Stimulated activated naive B cell treated with anti-CD40 and anti-IgM and Interleukin-4, amounts not matched to agents 10 μg/mL and 1 μg/mL and 100 μg/mL, for 72 hours (primary cell): ENCODE measurements around the gene GTF2A2.

ENCODE experiments used
- ATAC-seq, 2 donors: fragments of 150-1000 bp; cut with Tn5 transposase; replicated peaks; 2 replicates each; pipeline ENCODE4 v1.10.0; 2021; ENCODE audit warnings: moderate library complexity in 1 of 2
- DNase-seq: peaks from one replicate; pipeline ENCODE4 v3.0.0; 2021
- H3K27ac Mint-ChIP-seq: one replicate; pipeline ENCODE4 v1.8.0; 2022; ENCODE audit warnings: mild to moderate bottlenecking, mixed read lengths
- H3K27me3 Mint-ChIP-seq, 2 donors: one replicate each; pipeline ENCODE4 v1.8.0; 2022; ENCODE audit warnings: mixed read lengths in 2 of 2
- H3K36me3 Mint-ChIP-seq, 2 donors: one replicate each; pipeline ENCODE4 v1.8.0; 2022; ENCODE audit warnings: mixed read lengths in 2 of 2, mild to moderate bottlenecking in 1 of 2
- H3K4me1 Mint-ChIP-seq, 2 donors: one replicate each; pipeline ENCODE4 v1.8.0; 2022; ENCODE audit warnings: mixed read lengths in 2 of 2, mild to moderate bottlenecking in 1 of 2
- H3K4me3 Mint-ChIP-seq, 2 donors: one replicate each; pipeline ENCODE4 v1.8.0; 2022; ENCODE audit warnings: mild to moderate bottlenecking in 2 of 2, mixed read lengths in 2 of 2, moderate library complexity in 1 of 2
- H3K9me3 Mint-ChIP-seq, 2 donors: one replicate each; pipeline ENCODE4 v1.8.0; 2022; ENCODE audit warnings: mixed read lengths in 2 of 2, mild to moderate bottlenecking in 1 of 2

The GTF2A2 gene

GRCh38 chr15:59605994-59606393, 51.3 kb downstream of the GTF2A2 start:
- H3K36me3 Mint-ChIP-seq: peaks cover 7 to 11% of the 10 kb centered on the region in 2 donors
- peaks cover 17 to 26% of the 10 kb centered on the region in 2 donors for H3K27me3 Mint-ChIP-seq
- H3K27ac Mint-ChIP-seq: no peak overlapping the region
- no peak for DNase-seq
- H3K9me3 Mint-ChIP-seq: peaks cover 17 to 19% of the 10 kb centered on the region in 2 donors
- H3K4me1 Mint-ChIP-seq: peaks cover 0 to under 1% of the 10 kb centered on the region in 2 donors
- H3K4me3 Mint-ChIP-seq: no peak overlapping the region
- no peak for ATAC-seq

DNA sequence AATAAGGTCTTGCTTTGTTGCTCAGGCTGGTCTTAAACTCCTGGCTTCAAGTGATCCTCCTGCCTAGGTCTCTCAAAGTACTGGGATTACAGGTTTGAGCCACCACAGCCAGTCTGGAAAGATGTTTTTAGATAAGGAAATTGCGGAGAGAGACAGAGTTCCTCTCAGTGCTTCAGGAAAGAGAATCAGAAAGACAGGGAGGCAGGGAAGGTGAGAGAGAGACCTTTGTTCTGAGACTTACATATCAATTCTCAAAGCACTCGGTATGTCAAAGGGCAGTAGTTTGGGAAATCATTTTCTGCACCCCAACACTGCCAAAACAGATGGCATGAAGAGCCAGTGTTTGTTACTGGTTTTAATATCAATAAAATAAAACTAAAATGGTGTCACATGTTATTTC, 58.9 kb downstream of the GTF2A2 start:
- Mint-ChIP-seq H3K27ac (no peak overlapping the region), H3K36me3 (peaks cover 3 to 4% of the 10 kb centered on the region in 2 donors), H3K4me1 (no peaks in the 10 kb centered on the region), H3K27me3 (peaks cover 26 to 40% of the 10 kb centered on the region in 2 donors), H3K9me3 (peaks cover 5 to 10% of the 10 kb centered on the region in 2 donors), H3K4me3 (no peak overlapping the region)
- no peak for ATAC-seq
- DNase-seq: no peak

GRCh38 chr15:59596640-59597039, 60.7 kb downstream of the GTF2A2 start:
- DNase-seq: no peak
- Mint-ChIP-seq H3K9me3 (peaks cover 2 to 4% of the 10 kb centered on the region in 2 donors), H3K27me3 (peaks cover 25 to 36% of the 10 kb centered on the region in 2 donors), H3K36me3 (peaks cover 3 to 4% of the 10 kb centered on the region in 2 donors), H3K4me3 (no peak overlapping the region), H3K4me1 (no peaks in the 10 kb centered on the region), H3K27ac (no peak overlapping the region)
- no peak for ATAC-seq

GRCh38 chr15:59595434-59595915, 61.8 kb downstream of the GTF2A2 start:
- Mint-ChIP-seq H3K36me3 (no peaks in the 10 kb centered on the region), H3K27me3 (peaks cover 23 to 35% of the 10 kb centered on the region in 2 donors), H3K4me3 (no peak overlapping the region), H3K27ac (no peak overlapping the region), H3K9me3 (no peaks in the 10 kb centered on the region), H3K4me1 (peaks cover 0 to 2% of the 10 kb centered on the region in 2 donors)
- no peak for DNase-seq
- no peak for ATAC-seq

DNA sequence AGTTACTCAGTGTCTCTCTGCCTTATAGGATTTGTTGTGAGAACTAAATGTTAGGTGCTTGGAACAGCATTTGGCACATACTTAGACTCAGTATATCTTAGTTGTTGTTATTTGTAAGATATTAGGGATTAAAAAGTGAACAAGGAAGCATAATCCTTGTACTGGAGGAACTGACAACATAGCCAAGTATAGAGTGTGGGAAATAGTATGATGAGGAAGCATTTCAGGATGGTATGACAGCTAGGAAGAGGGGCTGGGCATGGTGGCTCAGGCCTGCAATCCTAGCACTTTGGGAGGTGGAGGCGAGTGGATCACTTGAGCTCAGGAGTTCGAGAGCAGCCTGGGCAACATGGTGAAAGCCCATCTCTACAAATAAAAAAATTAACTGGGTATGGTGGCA, 62.3 kb downstream of the GTF2A2 start:
- DNase-seq (no peak), ATAC-seq (no peak)
- Mint-ChIP-seq H3K36me3 (no peaks in the 10 kb centered on the region), H3K27me3 (peaks cover 23 to 35% of the 10 kb centered on the region in 2 donors), H3K27ac (no peak overlapping the region), H3K9me3 (no peaks in the 10 kb centered on the region), H3K4me1 (peaks cover 0 to 2% of the 10 kb centered on the region in 2 donors), H3K4me3 (no peak overlapping the region)

- no peak overlapping the region for H3K4me3 Mint-ChIP-seq
- no peak overlapping the region for H3K27ac Mint-ChIP-seq
- H3K4me1 Mint-ChIP-seq: peaks cover 0 to 2% of the 10 kb centered on the region in 2 donors
- ATAC-seq (no peak), DNase-seq (no peak)
- H3K27me3 Mint-ChIP-seq: peaks cover 24 to 35% of the 10 kb centered on the region in 2 donors
- H3K36me3 Mint-ChIP-seq: no peaks in the 10 kb centered on the region
- H3K9me3 Mint-ChIP-seq: no peaks in the 10 kb centered on the region
These were observed 62.8 kb downstream of the GTF2A2 start for GRCh38 chr15:59594493-59594942.

DNA sequence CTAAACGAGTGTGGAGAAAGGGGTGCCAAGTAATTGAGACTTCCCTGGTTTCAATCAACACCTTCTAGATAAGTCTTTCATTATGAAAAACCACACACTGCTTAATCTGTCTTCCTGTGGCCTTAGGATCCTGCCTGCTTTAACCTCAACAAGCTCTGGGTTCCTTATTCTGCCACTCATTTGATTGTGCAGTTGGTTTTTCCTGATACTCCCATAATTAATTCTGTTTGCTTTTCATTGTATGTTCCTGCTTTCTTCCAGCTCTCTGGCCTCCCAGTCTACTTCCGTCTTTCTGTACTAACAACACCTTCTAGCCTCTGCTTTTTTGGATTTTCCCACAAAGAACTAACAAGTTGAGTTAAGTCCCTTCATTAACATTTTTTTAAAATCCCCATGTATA, 66.0 kb downstream of the GTF2A2 start:
- Mint-ChIP-seq H3K27ac (no peak overlapping the region), H3K4me3 (no peak overlapping the region), H3K9me3 (no peaks in the 10 kb centered on the region), H3K4me1 (peaks cover 0 to 2% of the 10 kb centered on the region in 2 donors), H3K36me3 (no peaks in the 10 kb centered on the region), H3K27me3 (peaks cover 16 to 25% of the 10 kb centered on the region in 2 donors)
- DNase-seq (no peak), ATAC-seq (no peak)

GRCh38 chr15:59590027-59590426, 67.3 kb downstream of the GTF2A2 start:
- DNase-seq (no peak), ATAC-seq (no peak)
- H3K27me3 Mint-ChIP-seq: peaks cover 14 to 21% of the 10 kb centered on the region in 2 donors
- no peaks in the 10 kb centered on the region for H3K36me3 Mint-ChIP-seq
- no peak overlapping the region for H3K27ac Mint-ChIP-seq
- H3K9me3 Mint-ChIP-seq: no peaks in the 10 kb centered on the region
- H3K4me1 Mint-ChIP-seq: peaks cover 0 to 2% of the 10 kb centered on the region in 2 donors
- H3K4me3 Mint-ChIP-seq: no peak overlapping the region
